HEK293T (cell line): ENCODE results near the gene WNK2.

Experiments used
- ARNT ChIP-seq: fragments of 450-650 bp; IDR thresholded peaks from 2 replicates; pipeline ENCODE4 v1.6.1; 2017; ENCODE audit warnings: mild to moderate bottlenecking
- BHLHE40 ChIP-seq: fragments of 450-650 bp; IDR thresholded peaks from 2 replicates; pipeline ENCODE4 v1.6.1; 2016; ENCODE audit warnings: mild to moderate bottlenecking, moderate library complexity, borderline replicate concordance
- CTBP1 ChIP-seq: fragments of 450-650 bp; IDR thresholded peaks from 2 replicates; pipeline ENCODE4 v1.6.1; 2016; ENCODE audit warnings: borderline replicate concordance
- ELF4 ChIP-seq: fragments of 450-650 bp; IDR thresholded peaks from 2 replicates; pipeline ENCODE4 v1.6.1; 2017; ENCODE audit warnings: antibody characterized with exemption
- FOXK2 ChIP-seq: fragments of 450-650 bp; IDR thresholded peaks from 2 replicates; pipeline ENCODE4 v1.6.1; 2016; ENCODE audit warnings: mild to moderate bottlenecking
- FOXM1 ChIP-seq: fragments of 450-650 bp; IDR thresholded peaks from 2 replicates; pipeline ENCODE4 v1.6.1; 2017; ENCODE audit warnings: mild to moderate bottlenecking, borderline replicate concordance
- L3MBTL2 ChIP-seq: fragments of 450-650 bp; conservative IDR thresholded peaks from 2 replicates; pipeline ENCODE4 v1.6.1; 2016; ENCODE audit warnings: mild to moderate bottlenecking
- LEF1 ChIP-seq: fragments of 450-650 bp; IDR thresholded peaks from 2 replicates; pipeline ENCODE4 v1.6.1; 2017; ENCODE audit warnings: mild to moderate bottlenecking, borderline replicate concordance
- SUZ12 ChIP-seq: fragments of 450-650 bp; IDR thresholded peaks from 2 replicates; pipeline ENCODE4 v1.6.1; 2016; ENCODE audit warnings: mild to moderate bottlenecking
- ZNF384 ChIP-seq: fragments of 450-650 bp; IDR thresholded peaks from 2 replicates; pipeline ENCODE4 v1.6.1; 2016
- TF ChIP-seq, protein P1 (sequence below): fragments of 450-650 bp; IDR thresholded peaks from 2 replicates; pipeline ENCODE4 v1.6.1; 2016

DNA sequence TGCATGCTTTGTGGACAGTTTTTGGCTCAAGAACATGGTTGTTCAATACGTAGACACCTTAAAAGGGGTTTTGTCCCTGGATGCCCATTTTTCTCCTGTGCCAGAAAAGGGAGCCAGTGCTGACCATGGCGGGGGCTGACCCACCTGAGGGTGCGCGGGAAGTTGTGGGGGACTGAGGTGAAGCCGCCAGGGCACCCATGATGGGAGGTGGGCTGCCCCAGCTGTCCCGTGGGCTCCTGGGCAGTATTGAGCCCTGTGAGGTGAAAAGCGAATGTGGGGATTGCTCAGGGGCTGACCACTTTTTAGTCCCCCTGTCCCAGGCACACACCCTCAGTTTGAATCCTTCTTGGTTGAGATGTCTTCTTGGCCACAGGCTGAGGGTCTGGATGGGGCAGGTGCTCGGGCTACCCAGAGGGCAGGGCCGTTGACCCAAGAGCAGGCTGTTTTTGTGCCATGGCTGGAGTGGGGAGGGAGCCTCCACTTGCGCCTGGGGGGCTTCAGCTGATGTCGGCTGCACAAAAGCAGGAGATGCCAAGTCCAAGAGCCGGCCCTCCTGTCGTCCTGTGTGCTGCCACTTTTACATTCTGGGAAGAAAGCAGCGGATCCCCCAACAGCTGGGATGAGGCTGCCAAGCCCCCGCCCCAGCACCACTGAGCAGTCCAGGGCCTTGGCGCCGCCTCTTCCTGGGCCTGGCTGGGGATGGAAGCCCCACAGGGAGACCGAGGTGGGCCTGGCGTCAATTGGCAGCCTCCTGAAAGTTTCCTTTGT is 120.1 kb downstream of the WNK2 start:
- TF ChIP-seq FOXM1 (no peak), SUZ12 (no peak), LEF1 (no peak), ARNT (no peak), ZNF384 (no peak), ELF4 (no peak), CTBP1 (no peak), BHLHE40 (no peak), FOXK2 (no peak), L3MBTL2 (no peak)
- TF ChIP-seq, protein P1, sequence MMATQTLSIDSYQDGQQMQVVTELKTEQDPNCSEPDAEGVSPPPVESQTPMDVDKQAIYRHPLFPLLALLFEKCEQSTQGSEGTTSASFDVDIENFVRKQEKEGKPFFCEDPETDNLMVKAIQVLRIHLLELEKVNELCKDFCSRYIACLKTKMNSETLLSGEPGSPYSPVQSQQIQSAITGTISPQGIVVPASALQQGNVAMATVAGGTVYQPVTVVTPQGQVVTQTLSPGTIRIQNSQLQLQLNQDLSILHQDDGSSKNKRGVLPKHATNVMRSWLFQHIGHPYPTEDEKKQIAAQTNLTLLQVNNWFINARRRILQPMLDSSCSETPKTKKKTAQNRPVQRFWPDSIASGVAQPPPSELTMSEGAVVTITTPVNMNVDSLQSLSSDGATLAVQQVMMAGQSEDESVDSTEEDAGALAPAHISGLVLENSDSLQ = no peak
